ENCODE measurements around the gene DMTF1.

DNA sequence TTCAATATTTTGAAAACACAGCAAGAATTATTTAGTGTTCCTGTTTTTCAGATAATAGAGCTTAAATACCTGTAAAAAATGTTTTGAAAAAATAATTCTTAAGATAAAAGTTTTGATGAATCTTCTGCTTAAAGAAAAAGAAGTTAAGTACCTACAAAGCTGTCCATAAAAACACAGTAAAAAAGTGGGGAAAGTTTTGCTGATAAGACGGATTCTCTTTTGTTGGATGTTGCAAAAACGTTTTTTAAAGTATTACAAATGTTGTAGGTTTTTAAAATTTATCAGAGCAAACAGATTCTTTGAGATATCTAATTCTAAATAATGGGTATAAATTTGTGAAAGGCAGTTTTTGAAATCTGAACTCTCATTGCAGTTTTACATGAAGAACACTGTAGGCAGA, 12.2 kb downstream of the DMTF1 start:
- TF ChIP-seq, protein P1, sequence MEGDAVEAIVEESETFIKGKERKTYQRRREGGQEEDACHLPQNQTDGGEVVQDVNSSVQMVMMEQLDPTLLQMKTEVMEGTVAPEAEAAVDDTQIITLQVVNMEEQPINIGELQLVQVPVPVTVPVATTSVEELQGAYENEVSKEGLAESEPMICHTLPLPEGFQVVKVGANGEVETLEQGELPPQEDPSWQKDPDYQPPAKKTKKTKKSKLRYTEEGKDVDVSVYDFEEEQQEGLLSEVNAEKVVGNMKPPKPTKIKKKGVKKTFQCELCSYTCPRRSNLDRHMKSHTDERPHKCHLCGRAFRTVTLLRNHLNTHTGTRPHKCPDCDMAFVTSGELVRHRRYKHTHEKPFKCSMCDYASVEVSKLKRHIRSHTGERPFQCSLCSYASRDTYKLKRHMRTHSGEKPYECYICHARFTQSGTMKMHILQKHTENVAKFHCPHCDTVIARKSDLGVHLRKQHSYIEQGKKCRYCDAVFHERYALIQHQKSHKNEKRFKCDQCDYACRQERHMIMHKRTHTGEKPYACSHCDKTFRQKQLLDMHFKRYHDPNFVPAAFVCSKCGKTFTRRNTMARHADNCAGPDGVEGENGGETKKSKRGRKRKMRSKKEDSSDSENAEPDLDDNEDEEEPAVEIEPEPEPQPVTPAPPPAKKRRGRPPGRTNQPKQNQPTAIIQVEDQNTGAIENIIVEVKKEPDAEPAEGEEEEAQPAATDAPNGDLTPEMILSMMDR (conservative IDR thresholded peaks at IDR 0.05 in 1 of 2, IDR thresholded peaks at IDR 0.05 in 1 of 2; ENCODE audit: low read depth in 1 of 2, low read length in 2 of 2), result no peak
- TF ChIP-seq EZH2 (IDR thresholded peaks at IDR 0.05; ENCODE audit: low read length, missing control alignments), result no peak

Measured in fibroblast of lung (primary cell).